Endothelial cell of umbilical vein (primary cell): ENCODE results near the gene TULP4. TPM values are rescaled to one million over a fixed set of nuclear protein-coding genes. Genes with fewer than 3 reads are reported as not detected.

Experiments used
- BruUV-seq: library from RNA; stranded (reverse); fragments of 400-500 nt; replicated peaks from 2 replicates; lab custom pipeline; 2021; lab: Mats Ljungman, UMichigan
- CTCF ChIA-PET: fragments of 300-600, 350-600 bp; sonication (Branson Sonifier 250); formaldehyde crosslinking; loops from one replicate; lab custom pipeline; 2021; ENCODE audit warnings: antibody characterized with exemption, inconsistent platforms; lab: Charles Lee
- POLR2A ChIA-PET: fragments of 300-600, 350-600 bp; sonication (Branson Sonifier 250); formaldehyde crosslinking; loops from one replicate; lab custom pipeline; 2021; ENCODE audit warnings: antibody characterized with exemption, inconsistent platforms; lab: Charles Lee
- DNase-seq: peaks from one replicate; pipeline ENCODE4 v3.0.0-alpha.2; 2011; ENCODE audit warnings: low read depth, low spot score
- FAIRE-seq: peaks from 2 replicates; lab custom pipeline; 2011; peaks lifted over from hg19 to GRCh38; lab: Jason Lieb, UNC
- H2AFZ ChIP-seq: 2 replicates; pipeline ENCODE4 v1.6.0; 2012; ENCODE audit warnings: low read depth, low read length, control low read depth, inconsistent platforms
- H3K27ac ChIP-seq: 2 replicates; pipeline ENCODE4 v1.5.1; 2011; ENCODE audit warnings: low read depth, mild to moderate bottlenecking, control low read depth, low read length, moderate library complexity; ENCODE audit not compliant: insufficient read depth
- H3K27me3 ChIP-seq, 2 experiments: 2 replicates each; pipeline versions ENCODE4 v1.6.0 to v1.6.1; 2011; ENCODE audit warnings: low read length in 2 of 2, mixed read lengths in 1 of 2; ENCODE audit not compliant: control insufficient read depth in 2 of 2, insufficient read depth in 2 of 2
- H3K36me3 ChIP-seq, 2 experiments: 2 replicates in 1 of 2; 3 replicates in 1 of 2; pipeline ENCODE4 v1.5.1; 2011; ENCODE audit warnings: low read length in 2 of 2, mild to moderate bottlenecking in 1 of 2, moderate library complexity in 1 of 2; ENCODE audit not compliant: control insufficient read depth in 2 of 2, insufficient read depth in 2 of 2; ENCODE audit errors: extremely low read depth in 1 of 2
- H3K4me1 ChIP-seq: 3 replicates; pipeline ENCODE4 v1.5.1; 2011; ENCODE audit warnings: mild to moderate bottlenecking, low read length; ENCODE audit not compliant: control insufficient read depth, insufficient read depth; ENCODE audit errors: extremely low read depth
- H3K4me2 ChIP-seq: 2 replicates; pipeline ENCODE4 v1.6.1; 2011; ENCODE audit warnings: low read length, control low read depth, mixed read lengths; ENCODE audit not compliant: insufficient read depth
- H3K4me3 ChIP-seq, 3 experiments: fragments of 200-600 bp in 1 of 3; sonication (generic), shearing (Covaris generic) in 1 of 3; replicated peaks in 1 of 3; 2 replicates each; pipeline ENCODE4 v1.5.1; 2011 to 2016; ENCODE audit warnings: control low read depth in 3 of 3, low read length in 3 of 3, mild to moderate bottlenecking in 2 of 3, inconsistent platforms in 1 of 3, low read depth in 1 of 3, moderate library complexity in 1 of 3; ENCODE audit not compliant: insufficient read depth in 1 of 3
- H3K79me2 ChIP-seq: 2 replicates; pipeline ENCODE4 v1.6.0; 2012; ENCODE audit warnings: low read length, inconsistent platforms; ENCODE audit not compliant: control insufficient read depth, insufficient read depth
- H3K9ac ChIP-seq: replicated peaks from 2 replicates; pipeline ENCODE3; 2011; ENCODE audit warnings: low read length, control low read depth; ENCODE audit not compliant: insufficient read depth; ENCODE audit errors: extremely low read depth
- H3K9me1 ChIP-seq: replicated peaks from 3 replicates; pipeline ENCODE4 v1.6.0; 2011; ENCODE audit warnings: mild to moderate bottlenecking, low read length; ENCODE audit not compliant: control insufficient read depth, insufficient read depth; ENCODE audit errors: extremely low read depth
- H3K9me3 ChIP-seq: replicated peaks from 2 replicates; pipeline ENCODE4 v1.5.1; 2012; ENCODE audit warnings: low read length, inconsistent platforms; ENCODE audit not compliant: control insufficient read depth, insufficient read depth
- H4K20me1 ChIP-seq: replicated peaks from 2 replicates; pipeline ENCODE3; 2011; ENCODE audit warnings: mild to moderate bottlenecking, low read length; ENCODE audit not compliant: control insufficient read depth, insufficient read depth; ENCODE audit errors: extremely low read depth
- EZH2 ChIP-seq: IDR thresholded peaks from 2 replicates; pipeline ENCODE4 v1.6.1; 2012; ENCODE audit warnings: borderline replicate concordance, low read depth, mild to moderate bottlenecking, moderate library complexity, low read length, inconsistent platforms; ENCODE audit not compliant: severe bottlenecking
- FOS ChIP-seq: IDR thresholded peaks from 2 replicates; pipeline ENCODE4 v1.6.1; 2011; ENCODE audit warnings: mild to moderate bottlenecking, low read length, moderate library complexity, borderline replicate concordance; ENCODE audit not compliant: insufficient read depth
- GATA2 ChIP-seq: IDR thresholded peaks from 2 replicates; pipeline ENCODE4 v1.7.0; 2011; ENCODE audit warnings: low read depth, mild to moderate bottlenecking, moderate library complexity, mixed read lengths, low read length; ENCODE audit not compliant: insufficient read length, insufficient read depth
- JUN ChIP-seq: IDR thresholded peaks from 2 replicates; pipeline ENCODE4 v1.6.1; 2011; ENCODE audit warnings: borderline replicate concordance, low read depth; ENCODE audit not compliant: insufficient read length, insufficient read depth
- MYC ChIP-seq: IDR thresholded peaks from one replicate; pipeline ENCODE4 v1.6.1; 2011; ENCODE audit warnings: mild to moderate bottlenecking, low read depth, low read length
- POLR2A ChIP-seq: IDR thresholded peaks from 2 replicates; pipeline ENCODE4 v1.6.1; 2012; ENCODE audit warnings: low read depth, mild to moderate bottlenecking, control low read depth, low read length
- POLR2AphosphoS5 ChIP-seq: IDR thresholded peaks from 2 replicates; pipeline ENCODE4 v1.6.1; 2012; ENCODE audit warnings: low read depth, mild to moderate bottlenecking, control low read depth, low read length, moderate library complexity; ENCODE audit not compliant: insufficient read depth
- dilution Hi-C: fragments of 300-500 bp; cut with MboI; formaldehyde crosslinking; loops from one replicate; pipeline ENCODE4 v1.15.0; 2019; ENCODE audit warnings: low sequenced_read_pairs; ENCODE audit not compliant: extremely low pct_ligation_motif_present
- intact Hi-C: fragments of 100-400 bp; cut with micrococcal nuclease; formaldehyde crosslinking; loops from one replicate; pipeline ENCODE4 v1.10.0; 2022
- polyA plus RNA-seq, 4 experiments: library from polyadenylated mRNA; depleted of rRNA in 3 of 4; stranded (reverse) in 3 of 4; unstranded in 1 of 4; fragments of >200 nt; gene quantifications; 2 replicates each; pipeline versions ENCODE4 v1.2.1 to v1.2.3, GENCODE V29; 2011 to 2012; ENCODE audit warnings: missing spikeins in 1 of 4
- total RNA-seq: library from RNA; stranded (reverse); gene quantifications from 2 replicates; pipeline ENCODE4 v1.2.3, GENCODE V29; 2021
- TF ChIP-seq, protein P1 (sequence below), 2 donors: IDR thresholded peaks; 1 replicate in 1 of 2; 2 replicates in 1 of 2; pipeline ENCODE4 v1.5.1; 2011; ENCODE audit warnings: low read length in 2 of 2, mild to moderate bottlenecking in 2 of 2, moderate library complexity in 2 of 2, control low read depth in 1 of 2, inconsistent platforms in 1 of 2, low read depth in 1 of 2; ENCODE audit not compliant: insufficient read depth in 1 of 2; ENCODE audit errors: extremely low read depth in 1 of 2
- TF ChIP-seq, protein P2 (sequence below): IDR thresholded peaks from 2 replicates; pipeline ENCODE4 v1.6.1; 2011; ENCODE audit not compliant: insufficient read depth, insufficient read length

The TULP4 gene
- total and polyA plus RNA-seq, 2 donors (not counting 3 experiments of a cell fraction or from before 2014, with no cell fraction given), result 10.8 to 55.1 TPM

DNA sequence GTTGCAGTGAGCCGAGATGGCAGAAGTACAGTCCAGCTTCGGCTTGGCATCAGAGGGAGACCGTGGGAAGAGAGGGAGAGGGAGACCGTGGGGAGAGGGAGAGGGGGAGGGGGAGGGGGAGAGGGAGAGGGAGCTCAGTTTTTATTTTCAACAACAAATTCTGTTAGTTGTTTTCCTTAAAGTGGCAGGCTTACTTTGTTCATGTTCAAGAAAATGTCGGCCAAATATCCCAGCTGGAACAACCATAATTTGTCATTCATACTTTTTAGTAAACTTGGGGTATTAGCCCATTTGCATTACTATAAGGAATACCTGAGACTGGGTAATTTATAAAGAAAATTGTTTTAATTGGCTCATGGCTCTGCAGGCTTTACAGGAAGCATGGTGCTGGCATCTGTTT is 2.5 kb upstream of the TULP4 start:
- intact Hi-C loops (no loop called here), dilution Hi-C loops (no loop called here)
- FAIRE-seq (no peak), DNase-seq (no peak)
- no peak overlapping the region for H3K4me2 ChIP-seq
- H3K4me3 ChIP-seq, result no peak overlapping the region
- H3K27me3 ChIP-seq, result no peaks in the 10 kb centered on the region
- H3K79me2 ChIP-seq, result no peaks in the 10 kb centered on the region
- POLR2A ChIA-PET, result no interaction called here
- H3K27ac ChIP-seq, result no peak overlapping the region
- H3K4me1 ChIP-seq, result no peaks in the 10 kb centered on the region
- no peak overlapping the region for H2AFZ ChIP-seq
- CTCF ChIA-PET, result no interaction called here
- peaks cover 2 to 3% of the 10 kb centered on the region in 2 experiments for H3K36me3 ChIP-seq
- no peaks in the 10 kb centered on the region for H3K9me3 ChIP-seq
- no TSS peak for BruUV-seq
- no peak for TF ChIP-seq FOS
- TF ChIP-seq EZH2, result no peak
- TF ChIP-seq, protein P1, sequence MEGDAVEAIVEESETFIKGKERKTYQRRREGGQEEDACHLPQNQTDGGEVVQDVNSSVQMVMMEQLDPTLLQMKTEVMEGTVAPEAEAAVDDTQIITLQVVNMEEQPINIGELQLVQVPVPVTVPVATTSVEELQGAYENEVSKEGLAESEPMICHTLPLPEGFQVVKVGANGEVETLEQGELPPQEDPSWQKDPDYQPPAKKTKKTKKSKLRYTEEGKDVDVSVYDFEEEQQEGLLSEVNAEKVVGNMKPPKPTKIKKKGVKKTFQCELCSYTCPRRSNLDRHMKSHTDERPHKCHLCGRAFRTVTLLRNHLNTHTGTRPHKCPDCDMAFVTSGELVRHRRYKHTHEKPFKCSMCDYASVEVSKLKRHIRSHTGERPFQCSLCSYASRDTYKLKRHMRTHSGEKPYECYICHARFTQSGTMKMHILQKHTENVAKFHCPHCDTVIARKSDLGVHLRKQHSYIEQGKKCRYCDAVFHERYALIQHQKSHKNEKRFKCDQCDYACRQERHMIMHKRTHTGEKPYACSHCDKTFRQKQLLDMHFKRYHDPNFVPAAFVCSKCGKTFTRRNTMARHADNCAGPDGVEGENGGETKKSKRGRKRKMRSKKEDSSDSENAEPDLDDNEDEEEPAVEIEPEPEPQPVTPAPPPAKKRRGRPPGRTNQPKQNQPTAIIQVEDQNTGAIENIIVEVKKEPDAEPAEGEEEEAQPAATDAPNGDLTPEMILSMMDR (IDR thresholded peaks at IDR 0.05; ENCODE audit: extremely low read depth in 1 of 2, insufficient read depth in 1 of 2, low read depth in 1 of 2, low read length in 2 of 2), result no peak
- TF ChIP-seq GATA2, result no peak
- TF ChIP-seq POLR2AphosphoS5, result no peak
- no peak for TF ChIP-seq JUN
- TF ChIP-seq, protein P2, sequence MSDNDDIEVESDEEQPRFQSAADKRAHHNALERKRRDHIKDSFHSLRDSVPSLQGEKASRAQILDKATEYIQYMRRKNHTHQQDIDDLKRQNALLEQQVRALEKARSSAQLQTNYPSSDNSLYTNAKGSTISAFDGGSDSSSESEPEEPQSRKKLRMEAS, result no peak
- TF ChIP-seq MYC, result no peak
- TF ChIP-seq POLR2A, result no peak
- H3K9ac ChIP-seq, result no peak overlapping the region
- H3K9me1 ChIP-seq, result no peaks in the 10 kb centered on the region
- no peaks in the 10 kb centered on the region for H4K20me1 ChIP-seq
